Activated T-helper 2 cell treated with anti-CD3 and anti-CD28 coated beads, Interferon-gamma antibody, Interleukin-2, Interleukin-4, amounts not matched to agents 10 μg/mL and 5 μg/mL and 100 μg/mL, durations not matched to agents 14 hours and 24 hours and 36 hours (primary cell): Measurements from ENCODE around the gene OR4K1. TPM values are rescaled to one million over a fixed set of nuclear protein-coding genes. Genes with fewer than 3 reads are reported as not detected.

Experiments used
- DNase-seq: peaks from one replicate; pipeline ENCODE4 v3.0.0; 2021; ENCODE audit warnings: low spot score
- H3K27ac Mint-ChIP-seq: one replicate; pipeline ENCODE4 v1.8.0; 2021; ENCODE audit warnings: mixed read lengths
- H3K27me3 Mint-ChIP-seq: one replicate; pipeline ENCODE4 v1.8.0; 2021; ENCODE audit warnings: low read depth, mixed read lengths
- H3K36me3 Mint-ChIP-seq: one replicate; pipeline ENCODE4 v1.8.0; 2021; ENCODE audit warnings: low read depth, mixed read lengths
- H3K4me1 Mint-ChIP-seq: one replicate; pipeline ENCODE4 v1.8.0; 2021; ENCODE audit warnings: low read depth, mixed read lengths
- H3K4me3 Mint-ChIP-seq: one replicate; pipeline ENCODE4 v1.8.0; 2021; ENCODE audit warnings: low read depth, mild to moderate bottlenecking, moderate library complexity, mixed read lengths
- H3K9me3 Mint-ChIP-seq: one replicate; pipeline ENCODE4 v1.8.0; 2021; ENCODE audit warnings: mixed read lengths
- intact Hi-C: fragments of 100-400 bp; cut with micrococcal nuclease; formaldehyde crosslinking; loops from one replicate; pipeline ENCODE4 v1.15.1; 2023
- total RNA-seq: library from RNA; stranded (reverse); gene quantifications from 2 replicates; pipeline ENCODE4 v1.2.3, GENCODE V29; 2022

OR4K1 gene, protein sequence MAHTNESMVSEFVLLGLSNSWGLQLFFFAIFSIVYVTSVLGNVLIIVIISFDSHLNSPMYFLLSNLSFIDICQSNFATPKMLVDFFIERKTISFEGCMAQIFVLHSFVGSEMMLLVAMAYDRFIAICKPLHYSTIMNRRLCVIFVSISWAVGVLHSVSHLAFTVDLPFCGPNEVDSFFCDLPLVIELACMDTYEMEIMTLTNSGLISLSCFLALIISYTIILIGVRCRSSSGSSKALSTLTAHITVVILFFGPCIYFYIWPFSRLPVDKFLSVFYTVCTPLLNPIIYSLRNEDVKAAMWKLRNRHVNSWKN
- not detected in 2 replicates for total RNA-seq

DNA sequence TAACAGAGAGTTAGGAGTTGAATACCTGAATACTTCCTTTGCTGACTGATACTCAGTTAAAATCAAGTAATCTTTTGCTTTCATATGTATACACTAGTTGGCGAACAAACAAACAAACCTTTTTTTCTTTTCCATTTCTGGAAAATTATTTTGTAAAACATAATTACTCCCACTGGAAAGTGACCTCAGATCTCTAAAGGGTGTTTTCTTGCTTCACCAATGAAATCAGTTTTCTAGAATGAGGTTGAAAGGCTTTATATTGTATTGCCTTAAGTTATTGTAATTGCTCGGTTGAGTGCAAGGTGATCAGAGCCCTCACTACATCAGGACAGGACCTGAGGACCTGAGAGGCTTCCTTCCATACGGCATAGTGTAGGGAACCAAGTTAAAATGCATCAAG is at the start of gene OR4K1:
Gene OR4K1, plus strand, starts transcription at position 301 of the 400 bp plus-strand sequence. CDS start 4,750 bp downstream, outside the sequence.
- Mint-ChIP-seq H3K4me1 (no peaks in the 10 kb centered on the region), H3K27me3 (no peaks in the 10 kb centered on the region), H3K4me3 (no peak within 1 kb of the TSS), H3K9me3 (no peaks in the 10 kb centered on the region), H3K36me3 (no peaks in the 10 kb centered on the region), H3K27ac (no peak within 1 kb of the TSS)
- no peak for DNase-seq
- intact Hi-C loops, result no loop called here

- Mint-ChIP-seq H3K27ac (no peak overlapping the region), H3K36me3 (no peaks in the 10 kb centered on the region), H3K4me3 (no peak overlapping the region), H3K4me1 (no peaks in the 10 kb centered on the region), H3K27me3 (no peaks in the 10 kb centered on the region), H3K9me3 (peaks cover 56% of the 10 kb centered on the region)
- intact Hi-C loops, result no loop called here
- no peak for DNase-seq
Observed at GRCh38 chr14:19895282-19895681, 35.4 kb upstream of the OR4K1 start.

GRCh38 chr14:19900999-19901398 is 29.7 kb upstream of the OR4K1 start:
- H3K27me3 Mint-ChIP-seq, result no peaks in the 10 kb centered on the region
- intact Hi-C loops, result no loop called here
- peaks cover 48% of the 10 kb centered on the region for H3K9me3 Mint-ChIP-seq
- H3K36me3 Mint-ChIP-seq, result no peaks in the 10 kb centered on the region
- no peak overlapping the region for H3K27ac Mint-ChIP-seq
- no peak overlapping the region for H3K4me3 Mint-ChIP-seq
- no peak for DNase-seq
- no peaks in the 10 kb centered on the region for H3K4me1 Mint-ChIP-seq

GRCh38 chr14:19902409-19902808 is 28.3 kb upstream of the OR4K1 start:
- H3K27me3 Mint-ChIP-seq, result no peaks in the 10 kb centered on the region
- no peak overlapping the region for H3K27ac Mint-ChIP-seq
- no peaks in the 10 kb centered on the region for H3K36me3 Mint-ChIP-seq

DNA sequence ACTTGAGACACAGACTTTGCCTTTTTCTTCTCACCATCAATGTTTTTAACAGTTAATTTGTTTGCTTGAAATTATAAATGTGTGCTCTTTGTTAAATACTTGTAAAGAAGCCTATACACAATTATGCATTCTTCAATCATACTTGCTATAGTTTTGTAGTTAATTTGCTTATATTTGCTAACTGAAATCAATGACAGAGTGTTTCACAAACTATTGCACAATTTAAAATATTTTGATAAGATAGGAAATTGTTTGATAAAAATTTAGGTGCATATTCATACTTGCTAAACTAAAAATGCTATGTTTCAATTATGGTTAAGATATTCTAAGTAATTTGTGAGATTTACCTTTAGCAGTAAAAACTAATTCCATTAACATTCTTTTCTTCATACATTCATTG is 24.1 kb upstream of the OR4K1 start:
- H3K9me3 Mint-ChIP-seq, result peaks cover 20% of the 10 kb centered on the region
- no peaks in the 10 kb centered on the region for H3K36me3 Mint-ChIP-seq
- intact Hi-C loops, result no loop called here
- H3K4me3 Mint-ChIP-seq, result no peak overlapping the region
- no peaks in the 10 kb centered on the region for H3K4me1 Mint-ChIP-seq
- no peak for DNase-seq
- no peaks in the 10 kb centered on the region for H3K27me3 Mint-ChIP-seq
- H3K27ac Mint-ChIP-seq, result no peak overlapping the region

More at GRCh38 chr14:19902409-19902808, 28.3 kb upstream of the OR4K1 start:
- intact Hi-C loops, result no loop called here
- Mint-ChIP-seq H3K9me3 (peaks cover 35% of the 10 kb centered on the region), H3K4me1 (no peaks in the 10 kb centered on the region), H3K4me3 (no peak overlapping the region)
- no peak for DNase-seq

- Mint-ChIP-seq H3K4me1 (no peaks in the 10 kb centered on the region), H3K36me3 (no peaks in the 10 kb centered on the region), H3K27ac (no peak overlapping the region), H3K9me3 (peaks cover 10% of the 10 kb centered on the region), H3K27me3 (no peaks in the 10 kb centered on the region), H3K4me3 (no peak overlapping the region)
- intact Hi-C loops, result no loop called here
- DNase-seq, result no peak
Observed at GRCh38 chr14:19911114-19911513, 19.6 kb upstream of the OR4K1 start.

DNA sequence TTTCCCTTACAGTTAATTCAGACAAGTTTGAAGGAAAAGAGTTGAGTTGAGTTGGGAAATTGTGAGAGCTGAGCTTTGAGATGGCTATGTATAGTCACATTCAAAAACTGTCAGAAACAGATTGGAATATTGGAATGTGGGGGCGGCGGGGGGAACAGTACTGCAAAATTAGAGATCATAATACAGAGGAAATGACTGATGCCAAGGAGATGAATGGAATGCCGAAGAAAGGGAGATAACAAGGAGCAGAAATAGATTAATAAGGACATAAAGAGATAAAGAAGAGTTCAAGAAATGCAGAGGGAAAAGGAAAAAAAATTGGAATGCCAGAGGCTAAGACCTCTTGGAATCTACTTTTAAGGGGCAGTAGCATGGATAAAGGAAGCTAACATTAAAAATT is 13.5 kb upstream of the OR4K1 start:
- Mint-ChIP-seq H3K27me3 (no peaks in the 10 kb centered on the region), H3K36me3 (no peaks in the 10 kb centered on the region), H3K9me3 (no peaks in the 10 kb centered on the region), H3K4me1 (no peaks in the 10 kb centered on the region), H3K27ac (no peak overlapping the region), H3K4me3 (no peak overlapping the region)
- intact Hi-C loops, result no loop called here
- DNase-seq, result no peak

DNA sequence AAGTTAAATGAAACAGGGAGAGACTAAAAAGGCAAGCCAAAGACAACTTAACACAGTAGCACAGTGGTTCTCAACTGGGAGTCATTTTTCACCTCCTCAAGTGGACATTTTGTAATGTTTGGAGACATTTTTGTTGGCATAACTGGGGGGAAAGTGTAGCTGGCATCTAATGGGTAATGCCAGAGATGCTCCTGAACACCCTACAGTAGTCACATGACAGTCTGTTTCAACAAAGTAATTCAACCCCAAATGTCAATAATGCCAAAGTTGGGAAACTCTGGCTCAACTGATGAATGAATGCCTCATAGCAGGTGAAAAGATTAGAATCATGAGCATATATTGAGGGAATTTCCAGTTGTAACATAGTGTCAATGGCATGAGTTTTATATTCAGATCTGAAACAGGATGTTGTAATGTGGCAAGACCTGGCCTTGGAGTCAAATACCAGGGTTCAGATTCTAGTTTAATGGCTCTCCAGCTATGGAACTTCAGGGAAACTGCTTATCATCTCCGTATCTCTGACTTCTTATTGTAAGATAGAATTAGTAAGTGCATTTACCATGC is 12.7 kb upstream of the OR4K1 start:
- Mint-ChIP-seq H3K9me3 (no peaks in the 10 kb centered on the region), H3K27ac (no peak overlapping the region), H3K4me3 (no peak overlapping the region), H3K27me3 (no peaks in the 10 kb centered on the region), H3K4me1 (no peaks in the 10 kb centered on the region), H3K36me3 (no peaks in the 10 kb centered on the region)
- no peak for DNase-seq
- intact Hi-C loops, result no loop called here

- no peak overlapping the region for H3K4me3 Mint-ChIP-seq
- H3K27me3 Mint-ChIP-seq, result no peaks in the 10 kb centered on the region
Observed at GRCh38 chr14:19918553-19919264, 12.0 kb upstream of the OR4K1 start.

DNA sequence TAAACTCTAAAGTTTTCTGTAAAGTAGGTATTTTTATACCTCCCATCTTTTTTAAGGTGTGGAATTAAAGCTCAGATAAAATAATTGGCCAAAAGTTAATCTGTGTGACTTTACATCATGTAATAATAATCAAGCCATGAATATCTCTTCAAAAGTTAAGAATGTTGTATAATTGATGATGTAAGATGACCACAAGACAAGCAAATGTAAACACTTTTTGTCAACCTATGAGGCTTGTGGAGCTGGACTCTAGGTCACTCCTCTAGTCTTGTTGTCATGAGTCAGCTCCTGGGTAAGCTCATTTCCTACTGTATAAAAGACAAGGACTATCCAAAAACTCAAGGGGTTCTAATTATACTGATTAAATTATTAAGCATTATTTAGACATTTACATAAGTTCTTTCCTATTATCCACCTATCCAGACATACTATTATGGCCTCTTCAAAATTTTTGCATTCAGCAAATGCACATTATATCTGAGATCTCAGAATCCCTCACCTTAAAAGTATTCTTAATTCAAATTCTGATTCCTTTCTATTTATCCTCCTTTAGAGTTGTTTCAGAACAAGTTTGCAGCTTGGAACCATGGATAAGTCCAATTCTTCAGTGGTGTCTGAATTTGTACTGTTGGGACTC is 10.6 kb upstream of the OR4K1 start, which contains the start of gene OR4K5:
Gene OR4K5, plus strand, starts transcription at position 587 of the 637 bp plus-strand sequence. Its CDS starts 0 bp downstream, at position 587.
- no peak within 1 kb of the TSS for H3K27ac Mint-ChIP-seq
- no peak for DNase-seq
- no peaks in the 10 kb centered on the region for H3K4me1 Mint-ChIP-seq
- H3K27me3 Mint-ChIP-seq, result no peaks in the 10 kb centered on the region
- no peaks in the 10 kb centered on the region for H3K36me3 Mint-ChIP-seq
- H3K4me3 Mint-ChIP-seq, result no peak within 1 kb of the TSS
- intact Hi-C loops, result no loop called here
- H3K9me3 Mint-ChIP-seq, result no peaks in the 10 kb centered on the region

More at GRCh38 chr14:19918553-19919264, 12.0 kb upstream of the OR4K1 start:
- no peak for DNase-seq
- no peaks in the 10 kb centered on the region for H3K4me1 Mint-ChIP-seq
- no peaks in the 10 kb centered on the region for H3K36me3 Mint-ChIP-seq
- H3K9me3 Mint-ChIP-seq, result no peaks in the 10 kb centered on the region
- intact Hi-C loops, result no loop called here
- no peak overlapping the region for H3K27ac Mint-ChIP-seq

DNA sequence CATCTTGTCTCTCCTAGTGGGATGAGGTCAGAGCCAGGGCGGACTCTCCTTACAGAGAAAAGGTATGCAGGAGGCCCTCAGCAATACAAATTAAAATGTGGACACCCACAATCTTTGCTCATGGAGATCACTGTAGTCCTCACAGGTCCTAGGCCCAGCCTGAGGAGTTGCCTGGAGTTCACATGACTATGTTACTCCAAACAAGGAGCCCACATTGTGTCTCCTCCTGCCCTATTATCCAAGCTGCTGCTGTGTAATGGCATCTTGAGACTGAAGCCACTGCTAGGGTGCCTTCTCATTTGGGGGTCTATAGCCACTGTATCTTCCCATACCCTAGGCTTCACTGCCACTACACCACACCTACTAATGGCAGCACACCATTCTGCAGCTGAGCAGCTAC is 11.0 kb downstream of the OR4K1 start:
- H3K36me3 Mint-ChIP-seq, result no peaks in the 10 kb centered on the region
- no peak overlapping the region for H3K27ac Mint-ChIP-seq
- H3K9me3 Mint-ChIP-seq, result peaks cover 8% of the 10 kb centered on the region
- H3K4me3 Mint-ChIP-seq, result no peak overlapping the region
- no peaks in the 10 kb centered on the region for H3K4me1 Mint-ChIP-seq
- DNase-seq, result no peak
- intact Hi-C loops, result no loop called here
- no peaks in the 10 kb centered on the region for H3K27me3 Mint-ChIP-seq

- H3K36me3 Mint-ChIP-seq, result no peaks in the 10 kb centered on the region
- DNase-seq, result no peak
- H3K27ac Mint-ChIP-seq, result no peak overlapping the region
- H3K27me3 Mint-ChIP-seq, result no peaks in the 10 kb centered on the region
- intact Hi-C loops, result no loop called here
- peaks cover 7% of the 10 kb centered on the region for H3K9me3 Mint-ChIP-seq
- no peaks in the 10 kb centered on the region for H3K4me1 Mint-ChIP-seq
- no peak overlapping the region for H3K4me3 Mint-ChIP-seq
Observed at GRCh38 chr14:19947413-19948090, 16.8 kb downstream of the OR4K1 start.
